A673 (cell line): ENCODE data around the gene PXDN.

Experiments used
- EZH2 ChIP-seq: fragments of 200-600 bp; sonication (generic); IDR thresholded peaks from 2 replicates; pipeline ENCODE4 v1.6.1; 2017; ENCODE audit warnings: borderline replicate concordance, low read depth, mild to moderate bottlenecking, mixed read lengths, antibody characterized with exemption, low read length; ENCODE audit not compliant: poor library complexity, severe bottlenecking
- TF ChIP-seq, protein P1 (sequence below): fragments of 300-800, 200-600 bp; sonication (generic); conservative IDR thresholded peaks from 2 replicates; pipeline ENCODE4 v1.5.1; 2017; ENCODE audit warnings: low read depth, mild to moderate bottlenecking, antibody characterized with exemption, low read length, moderate library complexity, mixed read lengths

GRCh38 chr2:1598800-1599199 lies 145.5 kb downstream of the PXDN start:
- TF ChIP-seq, protein P1, sequence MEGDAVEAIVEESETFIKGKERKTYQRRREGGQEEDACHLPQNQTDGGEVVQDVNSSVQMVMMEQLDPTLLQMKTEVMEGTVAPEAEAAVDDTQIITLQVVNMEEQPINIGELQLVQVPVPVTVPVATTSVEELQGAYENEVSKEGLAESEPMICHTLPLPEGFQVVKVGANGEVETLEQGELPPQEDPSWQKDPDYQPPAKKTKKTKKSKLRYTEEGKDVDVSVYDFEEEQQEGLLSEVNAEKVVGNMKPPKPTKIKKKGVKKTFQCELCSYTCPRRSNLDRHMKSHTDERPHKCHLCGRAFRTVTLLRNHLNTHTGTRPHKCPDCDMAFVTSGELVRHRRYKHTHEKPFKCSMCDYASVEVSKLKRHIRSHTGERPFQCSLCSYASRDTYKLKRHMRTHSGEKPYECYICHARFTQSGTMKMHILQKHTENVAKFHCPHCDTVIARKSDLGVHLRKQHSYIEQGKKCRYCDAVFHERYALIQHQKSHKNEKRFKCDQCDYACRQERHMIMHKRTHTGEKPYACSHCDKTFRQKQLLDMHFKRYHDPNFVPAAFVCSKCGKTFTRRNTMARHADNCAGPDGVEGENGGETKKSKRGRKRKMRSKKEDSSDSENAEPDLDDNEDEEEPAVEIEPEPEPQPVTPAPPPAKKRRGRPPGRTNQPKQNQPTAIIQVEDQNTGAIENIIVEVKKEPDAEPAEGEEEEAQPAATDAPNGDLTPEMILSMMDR = no peak
- TF ChIP-seq EZH2 = no peak
